22Rv1 (cell line): ENCODE measurements around the gene AFDN.

Source experiments
- H3K27ac ChIP-seq: fragments of 450-650 bp; 2 replicates; pipeline ENCODE4 v1.5.1; 2017
- ZFX ChIP-seq: fragments of 450-650 bp; IDR thresholded peaks from 2 replicates; pipeline ENCODE4 v1.6.1; 2017; ENCODE audit warnings: antibody characterized with exemption, borderline replicate concordance
- TF ChIP-seq, protein P1 (sequence below): fragments of 450-650 bp; IDR thresholded peaks from 2 replicates; pipeline ENCODE4 v1.5.1; 2017; ENCODE audit warnings: mild to moderate bottlenecking

The AFDN gene

DNA sequence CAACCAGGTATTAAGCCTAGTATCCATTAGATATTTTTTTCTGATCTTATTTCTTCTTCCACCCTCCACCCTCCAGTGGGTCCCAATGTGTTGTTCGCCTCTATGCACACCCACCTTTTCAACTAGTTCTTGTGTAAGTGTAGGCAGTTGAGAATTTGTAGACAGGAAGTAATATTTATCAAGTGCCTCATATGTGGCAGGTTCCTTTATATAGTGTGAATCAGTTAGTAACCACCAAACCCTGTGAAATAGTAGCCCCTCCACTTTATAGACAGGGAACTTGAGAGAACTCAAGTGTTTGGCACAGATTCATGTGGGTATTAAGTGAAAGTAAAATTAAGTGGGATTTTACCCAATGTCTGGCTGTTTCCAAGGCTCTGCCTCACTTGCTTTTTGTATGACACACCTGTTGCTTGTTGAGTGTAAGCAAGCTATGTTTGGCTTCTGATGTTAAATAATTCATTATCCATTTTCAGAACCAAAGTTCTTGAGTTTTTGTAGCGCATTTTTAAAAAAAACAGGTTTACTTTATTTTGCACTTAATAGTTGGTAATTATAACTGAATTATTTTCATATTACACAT, 24.8 kb downstream of the AFDN start:
- H3K27ac ChIP-seq: no peak overlapping the region
- no peak for TF ChIP-seq ZFX
- TF ChIP-seq, protein P1, sequence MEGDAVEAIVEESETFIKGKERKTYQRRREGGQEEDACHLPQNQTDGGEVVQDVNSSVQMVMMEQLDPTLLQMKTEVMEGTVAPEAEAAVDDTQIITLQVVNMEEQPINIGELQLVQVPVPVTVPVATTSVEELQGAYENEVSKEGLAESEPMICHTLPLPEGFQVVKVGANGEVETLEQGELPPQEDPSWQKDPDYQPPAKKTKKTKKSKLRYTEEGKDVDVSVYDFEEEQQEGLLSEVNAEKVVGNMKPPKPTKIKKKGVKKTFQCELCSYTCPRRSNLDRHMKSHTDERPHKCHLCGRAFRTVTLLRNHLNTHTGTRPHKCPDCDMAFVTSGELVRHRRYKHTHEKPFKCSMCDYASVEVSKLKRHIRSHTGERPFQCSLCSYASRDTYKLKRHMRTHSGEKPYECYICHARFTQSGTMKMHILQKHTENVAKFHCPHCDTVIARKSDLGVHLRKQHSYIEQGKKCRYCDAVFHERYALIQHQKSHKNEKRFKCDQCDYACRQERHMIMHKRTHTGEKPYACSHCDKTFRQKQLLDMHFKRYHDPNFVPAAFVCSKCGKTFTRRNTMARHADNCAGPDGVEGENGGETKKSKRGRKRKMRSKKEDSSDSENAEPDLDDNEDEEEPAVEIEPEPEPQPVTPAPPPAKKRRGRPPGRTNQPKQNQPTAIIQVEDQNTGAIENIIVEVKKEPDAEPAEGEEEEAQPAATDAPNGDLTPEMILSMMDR: no peak

DNA sequence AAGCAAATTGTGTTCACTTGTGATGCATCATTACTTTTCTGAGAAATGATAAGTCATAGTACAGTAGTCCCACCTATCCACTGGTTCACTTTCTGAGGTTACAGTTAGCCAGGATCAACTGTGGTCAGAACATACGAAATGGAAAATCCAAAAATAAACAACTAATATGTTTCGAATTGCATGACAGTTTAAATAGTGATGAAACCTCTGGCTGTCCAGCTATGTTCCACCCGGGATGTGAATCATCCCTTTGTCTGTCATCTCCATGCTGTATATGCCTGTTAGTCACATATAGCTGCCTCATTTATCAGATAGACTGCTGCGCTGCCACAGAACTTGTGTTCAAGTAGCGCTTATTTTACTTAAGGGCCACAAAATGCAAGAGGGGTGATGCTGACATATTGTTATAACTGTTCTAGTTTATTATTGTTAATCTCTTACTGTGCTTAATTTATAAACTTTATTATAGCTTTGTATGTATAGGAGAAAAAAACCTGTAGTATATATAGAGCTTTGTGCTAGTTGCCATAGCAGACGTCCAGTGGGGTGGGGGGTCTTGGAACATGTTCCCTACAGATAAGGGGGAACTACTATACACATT, 29.2 kb downstream of the AFDN start:
- H3K27ac ChIP-seq: no peak overlapping the region

DNA sequence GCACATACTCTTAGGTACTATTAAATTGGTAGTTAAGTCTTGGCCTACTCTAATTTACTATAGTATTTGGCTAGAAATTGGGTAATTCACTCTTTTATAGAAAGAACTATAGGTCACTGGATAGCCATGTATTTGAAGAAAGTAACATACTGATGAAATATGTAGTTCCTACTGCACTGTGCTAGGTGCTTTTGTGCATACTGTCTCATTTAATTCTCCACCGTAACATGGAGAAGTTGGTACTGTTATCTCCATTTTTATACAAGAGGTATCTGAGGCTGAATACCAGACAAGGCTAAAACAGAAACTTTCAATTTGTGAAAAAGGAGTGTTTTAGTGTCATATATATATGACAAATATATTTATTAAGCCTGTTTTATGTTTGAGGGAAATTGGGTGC, 29.8 kb downstream of the AFDN start:
- TF ChIP-seq, protein P1: no peak
- no peak for TF ChIP-seq ZFX
- no peak overlapping the region for H3K27ac ChIP-seq

More for the DNA sequence above, 29.2 kb downstream of the AFDN start:
- TF ChIP-seq ZFX: no peak
- TF ChIP-seq, protein P1: no peak

DNA sequence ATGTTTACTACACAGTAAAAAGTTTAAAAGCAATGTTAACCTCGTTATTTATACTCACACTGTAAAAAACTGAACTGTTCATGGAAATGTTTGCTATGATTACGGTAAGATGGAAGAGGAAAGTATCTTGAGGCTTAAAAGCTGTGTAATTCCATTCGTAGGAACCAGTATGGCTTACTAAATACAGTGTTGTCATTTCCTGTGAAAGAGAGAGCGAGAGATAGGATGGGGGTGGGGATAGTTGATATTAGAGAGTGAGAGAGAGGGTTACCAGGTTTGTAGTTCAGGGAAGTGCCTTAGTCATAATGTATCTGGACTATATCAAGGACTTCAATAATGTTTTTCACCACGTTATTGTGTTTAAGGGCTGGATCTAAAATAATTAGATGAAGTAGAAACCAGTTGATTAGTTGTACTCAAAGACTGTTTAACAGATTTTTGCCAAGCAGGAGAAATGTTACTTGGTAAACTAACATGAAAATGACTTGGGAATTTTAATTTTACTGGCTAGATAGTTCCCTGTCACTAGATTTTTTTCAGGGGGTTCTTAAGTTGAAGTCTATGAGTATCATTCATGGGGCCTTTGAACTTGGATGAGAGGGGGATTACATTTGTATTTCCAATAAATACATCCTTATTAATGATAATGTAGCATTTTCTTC, 30.4 kb downstream of the AFDN start:
- H3K27ac ChIP-seq: no peak overlapping the region
- TF ChIP-seq ZFX: no peak
- TF ChIP-seq, protein P1: no peak

DNA sequence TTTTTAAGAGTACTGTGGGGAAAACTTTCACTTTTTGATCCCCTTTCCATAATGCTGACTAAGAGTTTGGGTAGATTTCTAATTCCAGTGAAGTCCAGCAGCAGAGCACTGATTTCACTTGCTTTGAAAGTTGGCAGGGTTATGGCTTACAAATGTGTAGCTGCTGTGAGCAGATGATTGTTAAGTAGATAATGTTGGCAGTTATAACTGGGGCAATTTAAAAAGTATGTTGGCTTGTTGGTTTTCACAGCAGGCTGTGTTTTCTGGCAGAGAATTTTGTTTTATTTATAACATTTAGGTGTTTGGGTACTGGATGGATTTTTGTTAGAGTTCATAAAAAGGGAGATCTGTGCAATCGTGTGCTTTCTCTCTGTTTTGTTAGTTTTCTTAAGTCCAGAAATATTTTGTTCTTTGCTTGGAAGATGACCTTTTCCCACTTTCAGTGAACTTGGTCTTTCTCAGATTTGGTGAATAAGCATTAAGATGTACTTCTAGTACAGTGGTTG, 31.4 kb downstream of the AFDN start:
- TF ChIP-seq, protein P1: no peak
- no peak for TF ChIP-seq ZFX
- H3K27ac ChIP-seq: no peak overlapping the region

DNA sequence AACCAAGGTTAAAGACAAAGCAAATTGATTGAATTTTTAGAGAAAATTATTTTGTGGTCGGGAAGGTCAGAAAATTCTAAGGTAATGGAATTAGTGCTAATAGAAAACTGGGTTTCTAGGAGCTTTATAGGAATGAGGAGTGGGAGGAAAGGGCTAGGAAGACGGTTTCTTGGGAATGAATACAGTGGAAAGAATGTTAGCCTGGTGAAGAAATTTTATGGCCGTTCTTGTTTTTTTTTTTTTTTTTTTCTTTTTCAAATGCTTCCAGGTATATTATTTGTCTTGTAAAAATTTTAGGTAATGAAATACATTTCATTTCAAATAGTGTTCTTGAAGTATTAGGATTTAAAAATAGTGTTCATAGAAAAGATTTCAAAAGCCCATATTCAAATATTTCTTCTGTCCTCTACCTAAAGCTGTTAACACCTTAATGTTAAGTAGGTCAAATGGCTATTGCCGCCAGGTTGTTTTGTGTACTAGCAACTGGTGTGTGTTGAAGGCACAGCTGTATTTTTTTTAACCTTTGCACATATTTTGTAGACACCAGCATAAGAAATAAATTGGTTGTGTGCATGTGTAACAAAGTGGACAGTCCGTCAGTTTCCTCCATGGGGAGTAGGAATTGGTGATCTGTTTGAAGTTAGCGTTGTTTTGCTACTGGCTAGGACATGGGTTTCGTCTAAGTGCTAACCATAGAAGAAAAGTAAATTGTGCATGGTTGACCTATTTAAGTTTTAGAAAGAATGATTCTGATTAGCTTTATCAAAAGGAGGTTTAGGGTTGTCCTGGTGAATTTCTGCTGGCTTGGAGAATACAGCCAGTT, 32.3 kb downstream of the AFDN start:
- H3K27ac ChIP-seq: no peak overlapping the region
- TF ChIP-seq, protein P1: no peak
- TF ChIP-seq ZFX: no peak
